GM23248 (cell line): ENCODE measurements around the gene DGKH. TPM values are rescaled to one million over a fixed set of nuclear protein-coding genes. Genes with fewer than 3 reads are reported as not detected.

ENCODE experiments used
- DNase-seq: peaks from one replicate; pipeline ENCODE4 v3.0.0-alpha.2; 2015
- H2AFZ ChIP-seq: fragments of 200-600 bp; sonication (generic); 2 replicates; pipeline ENCODE4 v1.6.1; 2016; ENCODE audit warnings: antibody characterized with exemption
- H3F3A ChIP-seq: fragments of 200-600 bp; sonication (generic); 2 replicates; pipeline ENCODE4 v1.6.1; 2016; ENCODE audit warnings: mild to moderate bottlenecking, antibody characterized with exemption, mixed run types; ENCODE audit not compliant: insufficient read depth
- H3K27ac ChIP-seq: fragments of 200-600 bp; sonication (generic); 2 replicates; pipeline ENCODE4 v1.5.1; 2016; ENCODE audit warnings: mild to moderate bottlenecking
- H3K27me3 ChIP-seq: fragments of 200-600 bp; sonication (generic); replicated peaks from 2 replicates; pipeline ENCODE4 v1.6.1; 2016; ENCODE audit warnings: mild to moderate bottlenecking; ENCODE audit not compliant: insufficient read depth
- H3K36me3 ChIP-seq: fragments of 200-600 bp; sonication (generic); 2 replicates; pipeline ENCODE4 v1.6.1; 2016; ENCODE audit warnings: low read depth, mild to moderate bottlenecking
- H3K4me1 ChIP-seq: fragments of 200-600 bp; sonication (generic); 2 replicates; pipeline ENCODE4 v1.6.1; 2016; ENCODE audit warnings: mild to moderate bottlenecking; ENCODE audit not compliant: insufficient read depth
- H3K4me2 ChIP-seq: fragments of 200-600 bp; sonication (generic); one replicate; pipeline ENCODE4 v1.6.1; 2016; ENCODE audit warnings: mild to moderate bottlenecking; ENCODE audit not compliant: unreplicated experiment
- H3K4me3 ChIP-seq: fragments of 200-600 bp; sonication (generic); 2 replicates; pipeline ENCODE4 v1.5.1; 2016; ENCODE audit warnings: mild to moderate bottlenecking
- H3K79me2 ChIP-seq: fragments of 200-600 bp; sonication (generic); 2 replicates; pipeline ENCODE4 v1.6.1; 2016; ENCODE audit warnings: mild to moderate bottlenecking; ENCODE audit not compliant: insufficient read depth
- H3K9ac ChIP-seq: fragments of 200-600 bp; sonication (generic); 2 replicates; pipeline ENCODE4 v1.6.1; 2016; ENCODE audit warnings: mild to moderate bottlenecking
- H3K9me2 ChIP-seq: fragments of 200-600 bp; sonication (generic); 2 replicates; pipeline ENCODE4 v1.6.1; 2016; ENCODE audit warnings: mixed run types, mild to moderate bottlenecking, moderate library complexity; ENCODE audit not compliant: insufficient read depth
- H3K9me3 ChIP-seq: fragments of 200-600 bp; sonication (generic); one replicate; pipeline ENCODE4 v1.6.1; 2017; ENCODE audit warnings: low read depth
- H4K20me1 ChIP-seq: fragments of 200-600 bp; sonication (generic); 2 replicates; pipeline ENCODE4 v1.6.0; 2016; ENCODE audit not compliant: insufficient read depth
- EZH2 ChIP-seq: fragments of 200-600 bp; sonication (generic); IDR thresholded peaks from 2 replicates; pipeline ENCODE4 v1.6.1; 2018; ENCODE audit warnings: antibody characterized with exemption, mild to moderate bottlenecking; ENCODE audit not compliant: insufficient read depth, poor library complexity, severe bottlenecking
- EZH2phosphoT487 ChIP-seq: fragments of 200-600 bp; sonication (generic); IDR thresholded peaks from 2 replicates; pipeline ENCODE4 v1.6.1; 2018; ENCODE audit warnings: antibody characterized with exemption, moderate library complexity, mild to moderate bottlenecking, low read depth; ENCODE audit not compliant: insufficient read depth
- WGBS, 2 experiments: methylation state at CpG; one replicate each; pipeline ENCODE4 v1.1.6; 2015 to 2017; ENCODE audit warnings: low lambda C conversion rate in 2 of 2, low coverage in 1 of 2; ENCODE audit errors: missing lambda C conversion rate in 2 of 2; 5-methylcytosine and 5-hydroxymethylcytosine counted together
- in situ Hi-C: fragments of 300-500 bp; cut with MboI; formaldehyde crosslinking; loops from 2 replicates; pipeline ENCODE4 v1.15.0; 2020
- polyA plus RNA-seq: library from polyadenylated mRNA; unstranded; fragments of >200 nt; fragmentation: Nextera tagmentation; extraction: Ambion mirVana; gene quantifications from 2 replicates; pipeline ENCODE4 v1.2.1, GENCODE V29; 2016
- total RNA-seq: library from RNA; depleted of rRNA; stranded (reverse); fragments of >200 nt; shearing (Covaris generic); gene quantifications from 2 replicates; pipeline ENCODE4 v1.2.3, GENCODE V29; 2014

DGKH gene
- total and polyA plus RNA-seq, 2 experiments from 2014 or later = 1.4 to 7.1 TPM

DNA sequence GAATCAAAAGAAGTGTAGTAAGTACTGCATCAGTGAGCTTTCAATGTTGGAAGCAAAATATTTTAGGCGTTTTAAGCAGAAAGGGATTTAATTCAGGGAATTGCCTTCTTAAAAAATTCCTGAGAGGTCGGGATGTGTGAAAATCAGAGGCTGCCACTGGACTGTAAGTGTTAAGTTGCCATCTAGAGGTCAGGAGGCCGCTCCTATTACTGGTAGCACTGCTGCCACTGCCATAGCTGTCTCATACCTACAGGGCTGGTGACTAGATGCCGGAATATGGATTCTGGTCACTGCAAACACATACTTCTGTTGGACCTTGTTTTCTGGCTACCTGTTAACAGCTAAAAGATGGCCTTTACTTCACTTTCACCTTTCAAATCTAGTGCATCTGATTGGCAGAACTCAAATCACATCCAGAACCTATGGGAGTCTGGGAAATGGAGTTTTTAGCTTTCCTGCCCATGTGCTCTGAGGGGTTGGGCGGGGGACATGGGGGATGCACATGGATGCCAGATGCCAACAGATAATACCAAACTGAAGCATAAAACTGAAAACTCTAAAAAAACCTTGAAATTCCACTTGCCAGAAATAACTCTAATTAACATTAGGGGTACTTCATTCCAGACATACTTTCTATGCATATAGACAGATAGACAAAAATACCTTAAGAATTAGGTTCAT, 29.8 kb downstream of the DGKH start:
- Histone ChIP-seq H3K9me2 (no peaks in the 10 kb centered on the region), H3F3A (no peaks in the 10 kb centered on the region), H3K9ac (no peak overlapping the region), H2AFZ (no peak overlapping the region), H3K27me3 (no peaks in the 10 kb centered on the region), H3K4me1 (no peaks in the 10 kb centered on the region), H3K4me3 (no peak overlapping the region), H3K79me2 (peaks cover 55% of the 10 kb centered on the region), H3K36me3 (no peaks in the 10 kb centered on the region), H3K4me2 (no peak overlapping the region), H4K20me1 (no peaks in the 10 kb centered on the region), H3K27ac (no peak overlapping the region), H3K9me3 (no peaks in the 10 kb centered on the region)
- in situ Hi-C loops = no loop called here
- WGBS, 2 experiments = 78 to 83% methylated on average over 5 of the region's 5 CpGs
- no peak for TF ChIP-seq EZH2
- no peak for TF ChIP-seq EZH2phosphoT487
- DNase-seq = no peak

DNA sequence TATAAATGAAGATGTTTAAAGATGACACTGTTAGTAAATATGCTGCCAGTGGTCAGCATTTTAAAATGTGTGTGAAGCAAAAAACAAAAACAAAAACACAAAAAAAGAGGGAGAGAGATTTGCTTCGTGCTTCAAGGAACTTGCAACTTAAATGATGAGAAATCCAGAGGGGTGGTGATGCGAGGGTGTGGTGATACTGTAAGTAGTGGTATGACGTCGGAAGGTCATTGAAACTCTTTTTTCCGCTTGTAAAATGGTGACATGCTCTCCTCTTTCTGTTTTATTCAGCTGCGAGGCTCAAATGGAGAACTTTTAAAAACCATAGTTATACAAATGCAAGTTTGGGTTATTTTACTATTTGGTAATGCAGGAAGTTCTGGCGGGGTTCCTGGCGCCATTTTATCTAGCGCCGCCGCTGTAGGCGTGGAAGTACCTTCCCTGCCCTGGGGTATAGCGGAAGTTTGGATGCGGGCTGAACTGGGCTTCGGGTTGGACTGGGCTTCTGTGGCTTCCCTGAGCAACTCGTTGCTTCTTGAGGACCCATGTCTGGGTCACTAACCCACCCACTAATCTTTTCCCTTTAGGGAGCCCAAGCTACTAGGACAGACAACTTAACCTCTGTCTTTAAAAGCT, 34.8 kb downstream of the DGKH start:
- no peak overlapping the region for H3K9ac ChIP-seq
- H3K9me2 ChIP-seq = no peaks in the 10 kb centered on the region
- no peak overlapping the region for H3K27ac ChIP-seq
- no peaks in the 10 kb centered on the region for H3F3A ChIP-seq
- H3K36me3 ChIP-seq = 0 out of 2 replicates have a peak, but pooled peaks cover 8% of the 10 kb centered on the region
- in situ Hi-C loops = no loop called here
- H4K20me1 ChIP-seq = no peaks in the 10 kb centered on the region
- H3K4me1 ChIP-seq = no peaks in the 10 kb centered on the region
- no peaks in the 10 kb centered on the region for H3K9me3 ChIP-seq
- no peaks in the 10 kb centered on the region for H3K27me3 ChIP-seq
- 88 to 89% methylated on average over 16 of the region's 16 CpGs for WGBS, 2 experiments
- no peak for TF ChIP-seq EZH2phosphoT487
- no peak for TF ChIP-seq EZH2
- no peak overlapping the region for H3K4me3 ChIP-seq
- no peak overlapping the region for H3K4me2 ChIP-seq
- no peak overlapping the region for H2AFZ ChIP-seq
- H3K79me2 ChIP-seq = peaks cover 45% of the 10 kb centered on the region
- DNase-seq = no peak

DNA sequence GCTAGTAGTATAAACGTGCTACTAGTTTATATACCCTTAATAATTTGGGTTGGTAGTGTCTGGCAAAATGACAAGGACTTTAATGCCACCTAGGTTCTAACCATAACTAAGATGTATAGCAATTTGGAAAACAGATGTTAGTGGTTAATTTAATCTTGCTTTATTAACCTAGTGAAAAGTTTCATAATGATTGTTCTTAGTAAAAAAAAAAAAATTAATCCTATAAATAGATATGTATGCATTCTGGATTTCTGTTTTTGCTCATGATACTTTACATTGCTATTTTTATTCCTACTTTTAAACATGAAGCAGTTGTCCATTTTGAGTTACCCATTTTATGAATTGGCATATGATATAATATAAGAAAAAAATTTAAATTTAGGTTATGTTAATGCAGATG, 36.3 kb downstream of the DGKH start:
- Histone ChIP-seq H3K27ac (no peak overlapping the region), H3K9ac (no peak overlapping the region), H3K4me3 (no peak overlapping the region), H3K4me1 (no peaks in the 10 kb centered on the region), H4K20me1 (no peaks in the 10 kb centered on the region), H2AFZ (no peak overlapping the region), H3K4me2 (no peak overlapping the region), H3K9me3 (no peaks in the 10 kb centered on the region), H3K27me3 (no peaks in the 10 kb centered on the region), H3K79me2 (peaks cover 42% of the 10 kb centered on the region), H3F3A (no peaks in the 10 kb centered on the region), H3K36me3 (0 out of 2 replicates have a peak, but pooled peaks cover 8% of the 10 kb centered on the region), H3K9me2 (no peaks in the 10 kb centered on the region)
- TF ChIP-seq EZH2phosphoT487 = no peak
- TF ChIP-seq EZH2 = no peak
- no peak for DNase-seq
- in situ Hi-C loops = no loop called here
- 58 to 81% methylated on average over 1 of the region's 1 CpG for WGBS, 2 experiments

DNA sequence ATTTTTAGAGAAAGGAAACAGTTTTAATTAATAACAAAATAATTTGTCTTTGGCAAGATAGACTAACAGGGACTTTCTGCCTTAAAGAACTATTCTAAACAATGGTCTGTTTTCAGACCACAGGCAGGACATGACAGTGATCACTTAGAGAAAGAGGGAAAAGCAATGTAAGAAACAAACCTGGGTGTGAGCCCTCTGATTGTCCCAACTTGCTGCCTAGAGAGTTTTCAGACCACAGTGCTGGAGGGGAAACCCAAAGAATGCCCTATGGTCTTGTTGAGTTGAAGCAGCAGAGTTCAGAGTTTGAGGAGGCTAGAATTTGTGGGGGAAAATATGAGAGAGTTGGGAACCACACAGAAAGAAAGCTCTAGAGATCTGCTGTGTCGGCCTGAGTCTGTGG, 38.1 kb downstream of the DGKH start:
- no peaks in the 10 kb centered on the region for H3K4me1 ChIP-seq
- no peak overlapping the region for H3K4me3 ChIP-seq
- no peaks in the 10 kb centered on the region for H3F3A ChIP-seq
- no peak overlapping the region for H2AFZ ChIP-seq
- in situ Hi-C loops = no loop called here
- H3K27ac ChIP-seq = no peak overlapping the region
- no peak overlapping the region for H3K4me2 ChIP-seq
- no peaks in the 10 kb centered on the region for H3K9me3 ChIP-seq
- H3K27me3 ChIP-seq = no peaks in the 10 kb centered on the region
- no peak for TF ChIP-seq EZH2phosphoT487
- TF ChIP-seq EZH2 = no peak
- H3K79me2 ChIP-seq = peaks cover 28% of the 10 kb centered on the region
- DNase-seq = no peak
- no peaks in the 10 kb centered on the region for H4K20me1 ChIP-seq
- 100% methylated on average over 1 of the region's 1 CpG for WGBS, 2 experiments
- no peaks in the 10 kb centered on the region; the same call in 1 of the 2 replicates for H3K9me2 ChIP-seq
- no peak overlapping the region for H3K9ac ChIP-seq
- 0 out of 2 replicates have a peak, but pooled peaks cover 8% of the 10 kb centered on the region for H3K36me3 ChIP-seq
